ENCODE measurements around the gene XAGE2. TPM values are rescaled to one million over a fixed set of nuclear protein-coding genes. Genes with fewer than 3 reads are reported as not detected.

XAGE2 gene
- total and polyA plus RNA-seq, 2 of the 8 experiments (the other 6 are each of a cell fraction or from before 2014, with no cell fraction given) = not detected

- TF ChIP-seq CHD7 (IDR thresholded peaks at IDR 0.05; ENCODE audit: insufficient replicate concordance, low read length) (no peak), KDM5A (IDR thresholded peaks at IDR 0.05; ENCODE audit: low read length) (no peak), JUN (IDR thresholded peaks at IDR 0.05; ENCODE audit: low read depth, low read length) (no peak), TAF1 (IDR thresholded peaks at IDR 0.05; ENCODE audit: low read depth, low read length) (no peak), EGR1 (IDR thresholded peaks at IDR 0.05; ENCODE audit: borderline replicate concordance, low read depth, low read length) (no peak)
Measured at GRCh38 chrX:52353838-52354237, 15.0 kb upstream of the XAGE2 start (continued).

All from H1 (cell line).